Activated naive CD4-positive, alpha-beta T cell treated with anti-CD3 and anti-CD28 coated beads, Interleukin-2, amount 50 U/mL, for 72 hours (primary cell): ENCODE measurements around the gene MED15. TPM values are rescaled to one million over a fixed set of nuclear protein-coding genes. Genes with fewer than 3 reads are reported as not detected.

ENCODE experiments used
- ATAC-seq, 2 donors: fragments of 150-1000 bp; cut with Tn5 transposase; 2 replicates each; pipeline ENCODE4 v1.10.0; 2021; ENCODE audit warnings: mild to moderate bottlenecking in 2 of 2, moderate library complexity in 2 of 2
- DNase-seq, 2 donors: peaks; one replicate each; pipeline ENCODE4 v3.0.0; 2021 to 2022; ENCODE audit warnings: low spot score in 2 of 2
- H3K27ac Mint-ChIP-seq, 2 donors: one replicate each; pipeline ENCODE4 v1.8.0; 2022; ENCODE audit warnings: mild to moderate bottlenecking in 2 of 2, mixed read lengths in 2 of 2
- H3K36me3 Mint-ChIP-seq, 2 donors: one replicate each; pipeline ENCODE4 v1.8.0; 2022; ENCODE audit warnings: mixed read lengths in 2 of 2
- H3K9me3 Mint-ChIP-seq, 2 donors: one replicate each; pipeline ENCODE4 v1.8.0; 2022; ENCODE audit warnings: mixed read lengths in 2 of 2
- total RNA-seq, 2 donors: library from RNA; stranded (reverse); gene quantifications; one replicate each; pipeline ENCODE4 v1.2.3, GENCODE V29; 2022

MED15 gene
- total RNA-seq, 2 donors from 2014 or later: 88.9 to 137 TPM

- no peak overlapping the region for H3K27ac Mint-ChIP-seq
- DNase-seq (no peak), ATAC-seq (no peak)
- no peaks in the 10 kb centered on the region for H3K36me3 Mint-ChIP-seq
- no peaks in the 10 kb centered on the region for H3K9me3 Mint-ChIP-seq
Observed at GRCh38 chr22:20625270-20625669, 117.9 kb downstream of the MED15 start.

GRCh38 chr22:20626811-20627210 lies 119.4 kb downstream of the MED15 start:
- Mint-ChIP-seq H3K9me3 (no peaks in the 10 kb centered on the region), H3K36me3 (no peaks in the 10 kb centered on the region), H3K27ac (no peak overlapping the region)
- ATAC-seq: no peak
- DNase-seq: no peak

GRCh38 chr22:20627432-20627831 lies 120.0 kb downstream of the MED15 start:
- no peak overlapping the region for H3K27ac Mint-ChIP-seq
- ATAC-seq: no peak
- DNase-seq: no peak
- no peaks in the 10 kb centered on the region for H3K9me3 Mint-ChIP-seq
- H3K36me3 Mint-ChIP-seq: no peaks in the 10 kb centered on the region

GRCh38 chr22:20628081-20628939 lies 120.9 kb downstream of the MED15 start:
- Mint-ChIP-seq H3K27ac (no peak overlapping the region), H3K36me3 (no peaks in the 10 kb centered on the region), H3K9me3 (no peaks in the 10 kb centered on the region)
- DNase-seq (no peak), ATAC-seq (no peak)

GRCh38 chr22:20629401-20629800 lies 122.0 kb downstream of the MED15 start:
- H3K36me3 Mint-ChIP-seq: no peaks in the 10 kb centered on the region
- DNase-seq (no peak), ATAC-seq (no peak)
- H3K9me3 Mint-ChIP-seq: no peaks in the 10 kb centered on the region
- H3K27ac Mint-ChIP-seq: peak overlapping the region in 1 of 2 donors; percentile 36

- Mint-ChIP-seq H3K9me3 (no peaks in the 10 kb centered on the region), H3K36me3 (no peaks in the 10 kb centered on the region), H3K27ac (no peak overlapping the region)
- DNase-seq (no peak), ATAC-seq (no peak)
Observed at GRCh38 chr22:20630873-20631617, 123.6 kb downstream of the MED15 start.

- no peaks in the 10 kb centered on the region for H3K9me3 Mint-ChIP-seq
- ATAC-seq: no peak
- no peak for DNase-seq
- no peak overlapping the region for H3K27ac Mint-ChIP-seq
- H3K36me3 Mint-ChIP-seq: no peaks in the 10 kb centered on the region
Observed at GRCh38 chr22:20632082-20632481, 124.7 kb downstream of the MED15 start.

- no peaks in the 10 kb centered on the region for H3K36me3 Mint-ChIP-seq
- no peak overlapping the region for H3K27ac Mint-ChIP-seq
- DNase-seq (no peak), ATAC-seq (no peak)
- no peaks in the 10 kb centered on the region for H3K9me3 Mint-ChIP-seq
Observed at GRCh38 chr22:20632518-20632917, 125.1 kb downstream of the MED15 start.

GRCh38 chr22:20634560-20635226 lies 127.3 kb downstream of the MED15 start:
- no peak for ATAC-seq
- Mint-ChIP-seq H3K27ac (no peak overlapping the region), H3K9me3 (no peaks in the 10 kb centered on the region), H3K36me3 (no peaks in the 10 kb centered on the region)
- no peak for DNase-seq

GRCh38 chr22:20635227-20635591 lies 127.8 kb downstream of the MED15 start:
- ATAC-seq: no peak
- H3K9me3 Mint-ChIP-seq: no peaks in the 10 kb centered on the region
- DNase-seq: no peak
- no peak overlapping the region for H3K27ac Mint-ChIP-seq
- no peaks in the 10 kb centered on the region for H3K36me3 Mint-ChIP-seq

- DNase-seq (no peak), ATAC-seq (no peak)
- no peaks in the 10 kb centered on the region for H3K36me3 Mint-ChIP-seq
- no peak overlapping the region for H3K27ac Mint-ChIP-seq
- no peaks in the 10 kb centered on the region for H3K9me3 Mint-ChIP-seq
Observed at GRCh38 chr22:20636075-20636812, 128.8 kb downstream of the MED15 start.

- DNase-seq (no peak), ATAC-seq (no peak)
- Mint-ChIP-seq H3K36me3 (no peaks in the 10 kb centered on the region), H3K27ac (no peak overlapping the region), H3K9me3 (no peaks in the 10 kb centered on the region)
Observed at GRCh38 chr22:20636945-20637344, 129.5 kb downstream of the MED15 start.

Other genes with a start within 250 kb of the MED15 start
- gene RTN4R, start 239.3 kb upstream of the MED15 start, total RNA-seq: 1 to 10 TPM; 1.1 to 2.2 TPM
- gene DGCR6L, start 187.6 kb upstream of the MED15 start, total RNA-seq: 10 to 100 TPM in 1 of 2 donors, 1 to 10 TPM in 1; 8.6 to 29.6 TPM
- gene ZNF74, start 113.5 kb upstream of the MED15 start, total RNA-seq: 1 to 10 TPM; 6.4 to 9.2 TPM
- under 1 TPM; 0.23 to 0.91 TPM for gene SCARF2, start 69.8 kb upstream of the MED15 start, total RNA-seq
- 10 to 100 TPM; 18.0 to 20.2 TPM for gene KLHL22, start 11.8 kb upstream of the MED15 start, total RNA-seq